Stimulated activated CD4-positive, alpha-beta T cell treated with anti-CD3 and anti-CD28 coated beads, Interleukin-12 subunit alpha, Interleukin-12 subunit beta, amount 100 ng/mL, for 24 hours (primary cell): ENCODE results near the gene MAPK4.

Experiments
- DNase-seq, 2 experiments: peaks; one replicate each; pipeline ENCODE4 v3.0.0-alpha.2; 2020; ENCODE audit warnings: low read depth in 2 of 2

Gene MAPK4

GRCh38 chr18:50623694-50624352 lies 63.9 kb downstream of the MAPK4 start:
- no peak for DNase-seq

- no peak for DNase-seq
Observed at GRCh38 chr18:50624981-50625380, 65.1 kb downstream of the MAPK4 start.

- no peak for DNase-seq
Observed at GRCh38 chr18:50626317-50626716, 66.4 kb downstream of the MAPK4 start.

- DNase-seq = no peak
Observed at GRCh38 chr18:50627594-50628532, 68.0 kb downstream of the MAPK4 start.

GRCh38 chr18:50628533-50628905 lies 68.6 kb downstream of the MAPK4 start:
- no peak for DNase-seq

GRCh38 chr18:50629148-50629631 lies 69.3 kb downstream of the MAPK4 start:
- no peak for DNase-seq

GRCh38 chr18:50630895-50631294 lies 71.0 kb downstream of the MAPK4 start:
- no peak for DNase-seq

GRCh38 chr18:50632895-50633515 lies 73.1 kb downstream of the MAPK4 start:
- no peak for DNase-seq

GRCh38 chr18:50633992-50634391 lies 74.1 kb downstream of the MAPK4 start:
- no peak for DNase-seq

GRCh38 chr18:50636366-50637057 lies 76.6 kb downstream of the MAPK4 start:
- no peak for DNase-seq

GRCh38 chr18:50638016-50638883 lies 78.4 kb downstream of the MAPK4 start:
- DNase-seq = no peak

- DNase-seq = no peak
Observed at GRCh38 chr18:50638884-50639420, 79.1 kb downstream of the MAPK4 start.

- no peak for DNase-seq
Observed at GRCh38 chr18:50639711-50640110, 79.8 kb downstream of the MAPK4 start.

GRCh38 chr18:50642439-50642838 lies 82.6 kb downstream of the MAPK4 start:
- no peak for DNase-seq

- DNase-seq = no peak
Observed at GRCh38 chr18:50644146-50644545, 84.3 kb downstream of the MAPK4 start.

GRCh38 chr18:50644807-50645206 lies 84.9 kb downstream of the MAPK4 start:
- DNase-seq = no peak

- no peak for DNase-seq
Observed at GRCh38 chr18:50647237-50647636, 87.3 kb downstream of the MAPK4 start.

GRCh38 chr18:50647792-50648191 lies 87.9 kb downstream of the MAPK4 start:
- no peak for DNase-seq

GRCh38 chr18:50649821-50650220 lies 89.9 kb downstream of the MAPK4 start:
- no peak for DNase-seq

GRCh38 chr18:50651334-50651733 lies 91.4 kb downstream of the MAPK4 start:
- no peak for DNase-seq
